ENCODE measurements around the gene ITSN2.
"Not testable (repeated sequence)": the region's sequence is repeated elsewhere in the genome, so short reads cannot be mapped to it uniquely, and the experiment has no call there.

ITSN2 gene
- 160 to 305 (median 240) reads per million in 9 experiments for total RNA-seq

DNA sequence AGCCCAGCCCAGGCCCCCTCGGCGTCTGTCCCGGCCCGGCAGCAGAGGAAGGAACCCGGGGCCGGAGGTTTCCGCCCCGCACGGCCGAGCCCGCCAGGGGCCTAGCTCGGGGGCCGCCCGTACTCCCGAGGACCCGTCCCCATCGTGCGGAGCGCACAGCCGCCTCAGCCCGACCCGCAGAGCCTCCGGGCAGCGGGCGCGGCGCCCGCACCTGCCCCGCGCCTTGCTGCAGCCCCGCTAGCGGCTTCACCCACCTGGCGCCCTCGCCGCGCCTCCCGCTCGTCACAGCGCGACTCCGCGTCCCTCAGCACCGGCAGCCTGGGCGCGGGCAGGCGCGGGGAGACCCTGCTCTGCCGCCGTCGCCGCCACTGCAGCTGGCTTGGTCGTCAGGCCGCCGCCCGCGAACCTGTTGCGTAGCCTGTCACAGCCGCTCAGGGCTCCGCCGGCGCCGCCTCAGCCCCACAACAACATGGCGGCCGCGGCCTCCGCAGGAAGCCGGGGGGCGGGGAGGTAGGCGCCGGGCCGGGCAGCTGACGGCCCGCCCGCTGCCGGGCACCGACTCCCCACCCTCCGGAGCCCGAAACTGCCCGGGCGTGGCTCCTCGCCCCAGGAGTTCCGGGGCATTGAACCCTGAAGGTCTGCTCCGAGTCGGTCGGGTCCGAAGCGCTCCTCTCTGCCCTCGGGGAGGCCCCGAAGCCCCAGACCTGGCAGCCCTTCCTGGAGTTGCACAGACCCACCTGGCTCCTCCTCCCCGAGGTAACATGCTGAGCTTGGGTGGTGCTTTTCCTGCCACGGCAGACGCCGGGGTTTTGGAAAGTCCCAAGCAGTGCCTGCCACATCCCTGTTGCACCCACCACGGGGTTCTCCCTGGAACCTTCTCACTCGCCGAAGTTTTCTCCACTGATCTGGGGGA, at the start of gene ITSN2:
ITSN2 (minus strand) TSS at position 487 of the 913 bp plus-strand sequence. CDS start 32,454 bp downstream, outside the sequence.
- Mint-ChIP-seq H3K27ac (peak within 1 kb of the TSS; percentile 93 to 95), H3K27me3 (no peaks in the 10 kb centered on the region), H3K9me3 (no peaks in the 10 kb centered on the region), H3K36me3 (ENCODE audit: insufficient read depth) (peaks cover 24% of the 10 kb centered on the region), H3K4me3 (peak within 1 kb of the TSS; percentile 88 to 94), H3K4me1 (ENCODE audit: low read depth in 2 of 2) (peaks cover 26 to 28% of the 10 kb centered on the region in 2 donors)
- ATAC-seq (replicated peaks) (peak; percentile 87), DNase-seq (peak; percentile 77 to 81 (median 79))

DNA sequence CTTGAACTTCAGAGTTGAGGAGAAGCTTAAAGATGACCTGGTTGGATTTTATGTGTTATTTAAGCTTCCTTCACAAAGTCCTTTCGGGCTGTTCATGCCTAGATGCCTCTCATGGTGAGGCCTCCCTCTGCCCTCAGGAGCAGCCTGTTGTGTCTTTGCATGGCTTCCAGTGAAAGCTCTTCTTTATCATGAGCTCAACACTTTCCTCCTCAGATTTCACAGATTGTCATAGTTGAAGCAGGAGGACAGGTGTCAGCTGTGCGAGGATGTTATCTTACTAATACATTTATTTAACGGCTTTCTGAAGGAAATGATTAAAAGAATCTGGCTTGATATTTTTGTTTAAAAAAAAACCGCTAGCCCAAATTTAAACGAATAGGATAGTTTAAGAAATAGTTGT, 48.8 kb upstream of the ITSN2 start:
- Mint-ChIP-seq H3K27ac (no peak overlapping the region), H3K4me1 (ENCODE audit: low read depth in 2 of 2) (peaks cover 0 to 4% of the 10 kb centered on the region in 2 donors), H3K36me3 (ENCODE audit: insufficient read depth) (peaks cover 4% of the 10 kb centered on the region), H3K4me3 (no peak overlapping the region), H3K27me3 (no peaks in the 10 kb centered on the region), H3K9me3 (no peaks in the 10 kb centered on the region)
- DNase-seq: no peak
- ATAC-seq (replicated peaks): no peak

DNA sequence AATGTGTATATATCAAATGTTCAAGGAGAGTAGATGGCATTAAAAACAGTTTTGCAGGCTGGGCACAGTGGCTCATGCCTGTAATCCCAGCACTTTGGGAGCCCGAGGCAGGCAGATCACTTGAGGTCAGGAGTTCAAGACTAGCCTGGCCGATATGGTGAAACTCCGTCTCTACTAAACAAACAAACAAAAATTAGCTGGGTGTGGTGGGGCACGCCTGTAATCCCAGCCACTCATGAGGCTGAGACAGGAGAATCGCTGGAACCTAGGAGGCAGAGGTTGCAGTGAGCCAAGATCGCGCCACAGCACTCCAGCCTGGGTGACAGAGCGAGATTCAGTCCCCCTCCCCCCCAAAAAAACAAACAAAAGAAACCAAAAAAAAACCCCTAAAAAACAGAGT, 48.4 kb upstream of the ITSN2 start:
- not testable (repeated sequence) for H3K4me1 Mint-ChIP-seq (ENCODE audit: low read depth in 2 of 2); H3K27me3 Mint-ChIP-seq; DNase-seq; ATAC-seq (replicated peaks); H3K4me3 Mint-ChIP-seq; H3K9me3 Mint-ChIP-seq; H3K36me3 Mint-ChIP-seq (ENCODE audit: insufficient read depth); H3K27ac Mint-ChIP-seq

DNA sequence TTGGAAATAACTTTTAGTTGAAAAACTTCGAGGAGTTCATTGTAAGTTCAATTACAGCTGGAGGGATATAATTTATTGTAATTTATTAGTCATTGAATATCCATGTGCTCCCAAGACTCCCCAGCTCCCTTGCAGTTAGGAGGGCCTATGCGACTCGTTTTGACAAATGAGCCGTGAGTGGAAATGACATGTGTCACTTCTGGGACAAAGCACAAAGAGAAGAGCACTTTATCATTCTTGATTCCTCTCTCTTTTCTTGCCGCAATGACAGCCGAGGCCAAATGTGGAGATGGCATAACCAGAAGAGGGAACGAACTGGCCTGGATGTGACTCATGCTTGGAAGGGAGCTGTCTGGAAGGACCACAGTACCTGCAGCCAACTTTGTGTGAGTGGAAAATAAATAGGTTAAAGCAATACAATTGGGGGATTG, 44.2 kb upstream of the ITSN2 start:
- Mint-ChIP-seq H3K9me3 (no peaks in the 10 kb centered on the region), H3K4me1 (ENCODE audit: low read depth in 2 of 2) (no peaks in the 10 kb centered on the region), H3K27me3 (peaks cover 6 to 8% of the 10 kb centered on the region in 2 donors), H3K36me3 (ENCODE audit: insufficient read depth) (no peaks in the 10 kb centered on the region), H3K4me3 (no peak overlapping the region), H3K27ac (no peak overlapping the region)
- no peak for DNase-seq
- ATAC-seq (replicated peaks): no peak

DNA sequence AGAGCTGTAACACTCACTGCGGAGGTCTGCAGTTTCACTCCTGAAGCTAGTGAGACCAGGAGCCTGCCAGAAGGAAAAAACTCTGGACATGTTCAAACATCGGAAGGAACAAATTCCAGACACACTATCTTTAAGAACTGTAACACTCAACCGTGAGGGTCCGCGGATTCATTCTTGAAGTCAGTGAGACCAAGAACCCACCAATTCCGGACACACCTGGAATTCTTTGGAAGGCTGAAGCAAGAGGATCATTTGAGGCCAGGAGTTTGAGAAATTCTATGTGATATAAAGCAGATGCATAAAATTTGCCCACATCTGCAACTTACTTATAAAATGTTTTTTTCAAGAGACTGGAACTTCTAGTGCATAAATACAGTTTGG, 43.5 kb upstream of the ITSN2 start:
- Mint-ChIP-seq H3K9me3 (no peaks in the 10 kb centered on the region), H3K4me3 (no peak overlapping the region), H3K36me3 (ENCODE audit: insufficient read depth) (no peaks in the 10 kb centered on the region), H3K4me1 (ENCODE audit: low read depth in 2 of 2) (no peaks in the 10 kb centered on the region), H3K27me3 (peaks cover 8 to 11% of the 10 kb centered on the region in 2 donors), H3K27ac (no peak overlapping the region)
- DNase-seq: no peak
- ATAC-seq (replicated peaks): no peak

DNA sequence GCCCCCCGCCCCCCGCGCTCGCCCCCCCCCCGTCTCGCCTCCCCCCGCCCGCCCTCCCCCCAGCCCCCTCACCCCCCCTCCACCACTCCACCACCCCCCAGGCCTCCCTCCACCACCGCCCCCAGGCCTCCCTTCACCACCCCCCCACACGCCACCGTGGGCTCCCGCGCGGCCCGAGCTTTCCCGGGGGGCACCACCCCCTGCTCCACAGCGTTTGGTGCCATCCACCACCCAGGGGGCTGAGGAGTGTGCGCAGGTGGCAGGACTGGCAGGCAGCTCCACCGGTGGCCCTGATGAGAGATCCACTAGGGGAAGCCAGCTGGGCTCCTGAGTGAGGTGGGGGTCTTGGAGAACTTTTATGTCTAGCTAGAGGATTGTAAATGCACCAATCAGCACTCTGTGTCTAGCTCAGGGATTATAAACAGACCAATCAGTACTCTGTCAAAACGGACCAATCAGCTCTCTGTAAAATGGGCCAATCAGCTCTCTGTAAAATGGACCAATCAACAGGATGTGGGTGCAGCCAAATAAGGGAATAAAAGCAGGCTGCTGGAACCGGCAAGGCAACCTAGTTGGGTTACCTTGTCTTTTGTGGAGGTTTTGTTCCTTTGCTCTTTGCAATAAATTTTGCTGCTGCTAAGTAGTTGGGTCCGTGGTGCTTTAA, 43.0 kb upstream of the ITSN2 start:
- H3K4me3 Mint-ChIP-seq: no peak overlapping the region
- ATAC-seq (replicated peaks): no peak
- DNase-seq: no peak
- no peak overlapping the region for H3K27ac Mint-ChIP-seq
- no peaks in the 10 kb centered on the region for H3K36me3 Mint-ChIP-seq (ENCODE audit: insufficient read depth)
- peaks cover 8 to 11% of the 10 kb centered on the region in 2 donors for H3K27me3 Mint-ChIP-seq
- no peaks in the 10 kb centered on the region for H3K9me3 Mint-ChIP-seq
- H3K4me1 Mint-ChIP-seq (ENCODE audit: low read depth in 2 of 2): no peaks in the 10 kb centered on the region

DNA sequence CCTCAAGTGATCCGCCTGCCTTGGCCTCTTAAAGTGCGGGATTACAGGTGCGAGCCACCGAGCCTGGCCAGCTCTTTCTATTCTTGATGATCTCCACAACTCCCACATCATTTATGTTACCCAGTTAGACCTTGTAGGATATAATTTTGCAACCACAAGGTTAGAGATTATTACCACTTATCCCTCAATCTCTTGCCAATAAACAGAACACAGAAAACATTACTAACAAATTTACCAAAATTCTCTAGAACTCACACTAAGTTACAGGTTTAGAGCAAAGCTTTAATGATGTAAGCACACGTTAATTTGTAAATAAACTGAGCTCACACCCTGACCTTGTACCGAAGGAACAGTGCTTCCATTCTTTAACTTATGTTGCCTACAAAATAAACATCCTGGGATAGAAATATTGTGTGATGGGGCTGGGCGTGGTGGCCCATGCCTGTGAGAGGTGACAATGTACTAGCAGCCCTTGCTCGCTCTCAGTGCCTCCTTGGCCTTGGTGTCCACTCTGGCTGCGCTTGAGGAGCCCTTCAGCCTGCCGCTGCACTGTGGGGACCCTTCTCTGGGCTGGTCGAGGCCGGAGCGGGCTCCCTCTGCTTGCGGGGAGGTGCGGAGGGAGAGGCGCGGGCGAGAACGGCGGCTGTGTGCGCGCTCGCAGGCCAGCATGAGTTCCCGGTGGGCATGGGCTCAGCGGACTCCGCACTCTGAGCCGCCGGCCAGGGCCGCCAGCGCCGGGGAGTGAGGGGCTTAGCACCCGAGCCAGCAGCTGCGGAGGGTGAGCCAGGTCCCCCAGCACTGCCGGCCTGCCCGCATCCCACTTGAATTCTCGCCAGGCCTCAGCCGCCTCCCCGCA, 42.1 kb upstream of the ITSN2 start:
- no peaks in the 10 kb centered on the region for H3K36me3 Mint-ChIP-seq (ENCODE audit: insufficient read depth)
- H3K9me3 Mint-ChIP-seq: no peaks in the 10 kb centered on the region
- H3K27ac Mint-ChIP-seq: no peak overlapping the region
- H3K4me3 Mint-ChIP-seq: no peak overlapping the region
- H3K27me3 Mint-ChIP-seq: peaks cover 8 to 11% of the 10 kb centered on the region in 2 donors
- DNase-seq (no peak), ATAC-seq (replicated peaks) (no peak)
- H3K4me1 Mint-ChIP-seq (ENCODE audit: low read depth in 2 of 2): no peaks in the 10 kb centered on the region

DNA sequence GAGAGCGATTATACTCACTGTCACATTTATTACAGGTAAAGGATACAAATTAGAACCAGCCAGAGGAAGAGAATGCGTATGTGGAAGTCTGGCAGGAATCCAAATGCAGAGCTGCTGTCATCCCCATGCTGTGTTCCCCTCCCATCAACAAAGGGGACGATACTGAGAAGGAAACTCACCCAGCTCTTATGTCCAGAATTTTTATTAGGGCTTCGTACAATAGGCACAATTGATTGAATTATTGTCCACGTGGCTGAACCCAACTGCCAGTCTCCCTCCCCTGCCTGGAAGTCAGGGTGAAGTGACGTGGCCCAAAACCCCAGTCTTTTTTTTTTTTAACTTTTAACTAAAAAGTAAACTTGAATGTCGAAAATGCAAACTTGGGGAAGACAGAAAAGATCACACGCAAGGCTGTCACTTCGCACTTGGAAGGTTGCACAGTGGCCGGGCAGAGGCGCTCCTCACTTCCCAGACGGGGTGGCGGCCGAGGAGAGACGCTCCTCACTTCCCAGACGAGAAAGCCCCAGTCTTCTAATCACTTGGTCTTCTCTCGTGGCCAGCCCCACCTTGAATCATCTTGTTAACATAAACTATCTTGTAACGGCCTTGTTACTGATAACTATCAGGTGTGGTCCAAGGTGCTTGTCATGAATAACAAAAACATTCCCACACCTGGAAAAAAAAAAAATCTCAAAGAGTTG, 40.0 kb upstream of the ITSN2 start:
- no peak for DNase-seq
- Mint-ChIP-seq H3K27ac (no peak overlapping the region), H3K4me3 (no peak overlapping the region), H3K4me1 (ENCODE audit: low read depth in 2 of 2) (no peaks in the 10 kb centered on the region), H3K36me3 (ENCODE audit: insufficient read depth) (no peaks in the 10 kb centered on the region), H3K27me3 (peaks cover 8 to 20% of the 10 kb centered on the region in 2 donors), H3K9me3 (no peaks in the 10 kb centered on the region)
- no peak for ATAC-seq (replicated peaks)

DNA sequence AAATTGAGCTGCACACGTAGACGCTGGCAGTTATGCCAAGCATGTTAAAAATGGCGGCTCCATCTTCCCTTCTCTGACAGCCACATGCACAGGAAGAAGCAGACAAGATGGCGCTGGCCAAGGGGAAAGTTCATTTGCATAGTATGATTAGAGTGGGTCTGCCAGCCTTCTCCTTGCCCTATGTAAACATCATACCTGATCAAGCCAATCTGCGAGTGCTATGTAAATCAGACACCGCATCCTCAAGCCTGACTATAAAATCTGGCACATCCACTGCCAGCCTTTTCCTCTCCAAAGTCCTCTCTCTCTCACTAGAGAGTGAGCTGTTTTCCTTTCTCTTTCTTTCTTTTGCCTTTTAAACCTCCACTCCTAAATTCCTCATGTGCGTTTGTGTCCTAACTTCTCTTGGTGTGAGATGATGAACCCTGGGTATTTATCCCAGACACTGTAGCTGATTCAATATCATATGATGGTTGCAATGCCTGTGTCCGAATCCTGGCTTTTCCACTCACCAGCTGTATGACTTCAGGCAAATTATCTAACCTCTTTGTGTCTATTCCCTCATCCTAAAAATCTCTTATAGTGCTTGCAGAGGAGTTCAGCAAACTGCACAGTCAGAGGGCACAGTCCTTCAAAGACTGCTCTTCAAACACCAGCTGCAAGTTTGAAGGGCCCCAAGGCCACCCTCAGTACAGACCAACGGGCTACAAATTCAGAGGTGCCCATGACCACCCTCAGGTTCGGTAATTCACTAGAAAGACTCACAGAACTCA, 39.3 kb upstream of the ITSN2 start:
- Mint-ChIP-seq H3K27ac (no peak overlapping the region), H3K36me3 (ENCODE audit: insufficient read depth) (no peaks in the 10 kb centered on the region), H3K4me3 (no peak overlapping the region), H3K9me3 (no peaks in the 10 kb centered on the region), H3K4me1 (ENCODE audit: low read depth in 2 of 2) (no peaks in the 10 kb centered on the region), H3K27me3 (peaks cover 8 to 20% of the 10 kb centered on the region in 2 donors)
- no peak for ATAC-seq (replicated peaks)
- no peak for DNase-seq

DNA sequence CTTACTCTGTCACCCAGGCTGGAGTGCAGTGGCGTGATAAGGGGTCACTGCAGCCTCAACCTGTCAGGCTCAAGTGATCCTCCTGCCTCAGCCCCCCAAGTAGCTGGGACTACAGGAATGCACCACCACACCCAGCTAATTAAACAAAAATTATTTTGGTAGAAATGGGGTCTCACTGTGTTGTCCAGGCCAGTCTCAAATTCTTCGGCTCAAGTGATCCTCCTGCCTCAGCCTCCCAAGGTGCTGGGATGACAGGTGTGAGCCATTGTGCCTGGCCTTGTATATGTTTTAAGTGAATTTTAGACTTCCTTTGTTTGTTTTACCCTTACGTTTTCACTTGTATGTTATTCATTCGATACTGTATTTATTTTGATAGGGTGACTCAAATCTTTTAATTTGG, 34.7 kb upstream of the ITSN2 start:
- H3K27me3 Mint-ChIP-seq: peaks cover 7 to 17% of the 10 kb centered on the region in 2 donors
- H3K4me1 Mint-ChIP-seq (ENCODE audit: low read depth in 2 of 2): no peaks in the 10 kb centered on the region
- H3K4me3 Mint-ChIP-seq: no peak overlapping the region
- ATAC-seq (replicated peaks): no peak
- no peak overlapping the region for H3K27ac Mint-ChIP-seq
- no peaks in the 10 kb centered on the region for H3K9me3 Mint-ChIP-seq
- DNase-seq: no peak
- H3K36me3 Mint-ChIP-seq (ENCODE audit: insufficient read depth): no peaks in the 10 kb centered on the region

DNA sequence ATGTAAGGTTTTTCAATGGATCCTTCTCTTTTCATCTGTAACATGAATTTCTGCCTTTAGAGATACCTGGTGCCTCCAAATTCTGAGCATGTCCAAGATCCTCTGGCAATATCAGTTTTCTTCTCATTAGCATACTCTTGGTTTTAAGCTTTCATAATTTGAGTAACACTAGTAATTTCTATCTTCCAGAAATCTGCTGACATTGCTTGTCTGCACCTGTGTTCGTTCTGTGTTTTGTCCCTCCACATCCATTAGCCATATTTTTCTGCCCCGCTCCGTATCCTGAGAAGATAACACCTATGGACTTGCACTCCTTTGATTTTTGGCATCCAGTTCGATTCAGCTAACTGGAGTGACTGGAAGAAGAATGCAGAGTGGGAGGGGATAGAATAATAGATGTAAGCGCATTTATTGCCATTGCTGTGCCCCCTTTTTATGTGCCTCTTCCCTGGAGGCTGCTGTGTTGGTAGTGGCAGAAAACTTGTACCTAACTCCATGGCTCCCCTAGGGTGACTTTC, 32.3 kb upstream of the ITSN2 start:
- no peaks in the 10 kb centered on the region for H3K36me3 Mint-ChIP-seq (ENCODE audit: insufficient read depth)
- no peaks in the 10 kb centered on the region for H3K9me3 Mint-ChIP-seq
- H3K4me1 Mint-ChIP-seq (ENCODE audit: low read depth in 2 of 2): no peaks in the 10 kb centered on the region
- H3K27me3 Mint-ChIP-seq: peaks cover 0 to 10% of the 10 kb centered on the region in 2 donors
- ATAC-seq (replicated peaks): no peak
- no peak for DNase-seq
- H3K27ac Mint-ChIP-seq: no peak overlapping the region
- H3K4me3 Mint-ChIP-seq: no peak overlapping the region

DNA sequence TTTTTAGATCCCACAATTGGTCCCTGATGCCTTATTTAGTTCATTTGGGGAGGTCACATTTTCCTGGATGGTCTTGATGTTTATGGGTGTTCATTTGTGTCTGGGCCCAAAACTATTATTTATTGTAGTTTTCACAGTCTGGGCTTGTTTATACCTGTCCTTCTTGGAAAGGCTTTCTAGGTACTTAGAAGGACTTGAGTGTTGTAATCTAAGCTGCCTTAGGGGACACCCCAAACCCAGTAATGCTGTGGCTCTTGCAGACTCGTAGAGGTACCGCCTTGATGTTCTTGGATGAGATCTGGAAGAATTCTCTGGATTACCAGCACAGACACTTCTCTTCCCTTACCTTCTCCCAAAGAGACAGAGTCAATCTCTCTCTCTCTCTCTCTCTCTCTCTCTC, 25.0 kb upstream of the ITSN2 start:
- ATAC-seq (replicated peaks) (no peak), DNase-seq (no peak)
- H3K4me1 Mint-ChIP-seq (ENCODE audit: low read depth in 2 of 2): no peaks in the 10 kb centered on the region
- no peaks in the 10 kb centered on the region for H3K27me3 Mint-ChIP-seq
- H3K9me3 Mint-ChIP-seq: no peaks in the 10 kb centered on the region
- H3K27ac Mint-ChIP-seq: no peak overlapping the region
- no peak overlapping the region for H3K4me3 Mint-ChIP-seq
- H3K36me3 Mint-ChIP-seq (ENCODE audit: insufficient read depth): no peaks in the 10 kb centered on the region

Data from effector memory CD8-positive, alpha-beta T cell (primary cell).